GM20000 (cell line): ENCODE data around the gene ANAPC4.

Experiments
- DNase-seq: peaks from one replicate; pipeline ENCODE4 v3.0.0; 2012; ENCODE audit warnings: low spot score
- TF ChIP-seq, protein P1 (sequence below): IDR thresholded peaks from 2 replicates; pipeline ENCODE4 v1.5.1; 2012; ENCODE audit warnings: mild to moderate bottlenecking, control low read depth; ENCODE audit errors: extremely low read depth, missing control alignments

Gene ANAPC4

DNA sequence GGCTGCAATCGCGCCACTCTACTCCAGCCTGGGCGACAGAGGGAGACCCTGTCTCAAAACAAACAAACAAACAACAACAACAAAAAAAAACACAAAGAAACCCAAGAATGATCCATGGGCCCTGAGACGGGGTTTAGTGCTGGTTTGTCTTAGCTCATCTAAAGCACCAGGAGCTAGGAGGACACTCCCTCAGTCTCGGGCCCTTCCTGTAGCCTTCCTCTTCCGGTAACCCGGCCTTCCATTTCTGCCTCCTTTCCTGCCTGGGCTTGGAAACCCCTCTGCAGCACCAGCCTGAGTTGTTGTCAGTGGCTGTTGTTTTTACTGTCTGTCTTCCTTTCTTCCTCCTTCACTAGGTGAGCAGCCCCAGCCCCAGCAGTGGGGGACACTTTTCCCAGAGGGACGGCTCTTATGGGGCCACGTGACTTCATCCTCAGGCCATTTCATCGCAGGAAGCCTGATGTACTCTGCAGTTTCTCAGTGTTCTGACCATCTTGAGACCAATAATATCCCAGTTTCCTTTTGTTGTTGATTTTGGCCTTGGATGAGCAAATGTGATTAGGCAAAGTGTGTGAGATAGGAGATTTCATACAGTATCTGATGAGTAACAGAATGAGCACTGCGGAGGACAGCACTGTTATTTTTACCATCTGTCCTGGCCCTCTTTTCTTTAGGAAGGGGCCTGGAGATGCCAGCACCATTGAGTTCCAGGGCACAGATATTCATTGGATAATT lies 90.1 kb downstream of the ANAPC4 start:
- no peak for DNase-seq
- TF ChIP-seq, protein P1, sequence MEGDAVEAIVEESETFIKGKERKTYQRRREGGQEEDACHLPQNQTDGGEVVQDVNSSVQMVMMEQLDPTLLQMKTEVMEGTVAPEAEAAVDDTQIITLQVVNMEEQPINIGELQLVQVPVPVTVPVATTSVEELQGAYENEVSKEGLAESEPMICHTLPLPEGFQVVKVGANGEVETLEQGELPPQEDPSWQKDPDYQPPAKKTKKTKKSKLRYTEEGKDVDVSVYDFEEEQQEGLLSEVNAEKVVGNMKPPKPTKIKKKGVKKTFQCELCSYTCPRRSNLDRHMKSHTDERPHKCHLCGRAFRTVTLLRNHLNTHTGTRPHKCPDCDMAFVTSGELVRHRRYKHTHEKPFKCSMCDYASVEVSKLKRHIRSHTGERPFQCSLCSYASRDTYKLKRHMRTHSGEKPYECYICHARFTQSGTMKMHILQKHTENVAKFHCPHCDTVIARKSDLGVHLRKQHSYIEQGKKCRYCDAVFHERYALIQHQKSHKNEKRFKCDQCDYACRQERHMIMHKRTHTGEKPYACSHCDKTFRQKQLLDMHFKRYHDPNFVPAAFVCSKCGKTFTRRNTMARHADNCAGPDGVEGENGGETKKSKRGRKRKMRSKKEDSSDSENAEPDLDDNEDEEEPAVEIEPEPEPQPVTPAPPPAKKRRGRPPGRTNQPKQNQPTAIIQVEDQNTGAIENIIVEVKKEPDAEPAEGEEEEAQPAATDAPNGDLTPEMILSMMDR, result no peak

DNA sequence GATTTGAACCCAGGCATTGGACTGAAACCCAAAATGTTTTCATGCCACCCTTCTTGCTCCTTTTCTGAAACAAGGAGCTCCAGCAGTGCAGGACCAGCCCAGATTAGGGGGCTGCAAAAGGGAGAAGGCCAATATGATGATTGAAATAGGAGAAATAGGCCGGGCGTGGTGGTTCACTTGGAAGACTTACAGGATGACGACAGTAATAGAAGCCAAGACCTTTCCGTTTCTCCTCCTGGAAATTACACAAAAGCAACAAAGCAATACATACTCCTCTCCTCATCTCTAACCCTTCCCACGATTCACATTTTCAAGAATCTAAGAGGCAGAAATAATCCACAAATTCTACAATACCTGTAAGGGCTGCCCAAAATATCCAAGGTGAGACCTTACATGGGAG lies 90.8 kb downstream of the ANAPC4 start:
- DNase-seq, result no peak
- TF ChIP-seq, protein P1, result no peak
